Right renal pelvis (tissue), 4 donors: ENCODE data around the gene C1QTNF1. TPM values are rescaled to one million over a fixed set of nuclear protein-coding genes. Genes with fewer than 3 reads are reported as not detected.

Source experiments
- DNase-seq, 4 donors: peaks; one replicate each; pipeline ENCODE4 v3.0.0-alpha.2; 2013; ENCODE audit warnings: low read depth in 4 of 4, low spot score in 3 of 4, missing footprints in 1 of 4
- polyA plus RNA-seq, 4 donors: library from polyadenylated mRNA; unstranded; fragments of 120-200 nt; gene quantifications; one replicate each; pipeline ENCODE4 v1.2.1, GENCODE V29; 2013; ENCODE audit not compliant: insufficient read length in 4 of 4

C1QTNF1 gene, protein sequence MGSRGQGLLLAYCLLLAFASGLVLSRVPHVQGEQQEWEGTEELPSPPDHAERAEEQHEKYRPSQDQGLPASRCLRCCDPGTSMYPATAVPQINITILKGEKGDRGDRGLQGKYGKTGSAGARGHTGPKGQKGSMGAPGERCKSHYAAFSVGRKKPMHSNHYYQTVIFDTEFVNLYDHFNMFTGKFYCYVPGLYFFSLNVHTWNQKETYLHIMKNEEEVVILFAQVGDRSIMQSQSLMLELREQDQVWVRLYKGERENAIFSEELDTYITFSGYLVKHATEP
- 1 to 10 TPM; 2.0 to 3.2 (median 2.7) TPM for polyA plus RNA-seq

- no peak for DNase-seq
Observed at GRCh38 chr17:79023886-79024771, at the start of gene C1QTNF1. TSS of gene C1QTNF1 (plus strand) at chr17:79024169. CDS start at chr17:79043969, 19,800 bp downstream.

DNA sequence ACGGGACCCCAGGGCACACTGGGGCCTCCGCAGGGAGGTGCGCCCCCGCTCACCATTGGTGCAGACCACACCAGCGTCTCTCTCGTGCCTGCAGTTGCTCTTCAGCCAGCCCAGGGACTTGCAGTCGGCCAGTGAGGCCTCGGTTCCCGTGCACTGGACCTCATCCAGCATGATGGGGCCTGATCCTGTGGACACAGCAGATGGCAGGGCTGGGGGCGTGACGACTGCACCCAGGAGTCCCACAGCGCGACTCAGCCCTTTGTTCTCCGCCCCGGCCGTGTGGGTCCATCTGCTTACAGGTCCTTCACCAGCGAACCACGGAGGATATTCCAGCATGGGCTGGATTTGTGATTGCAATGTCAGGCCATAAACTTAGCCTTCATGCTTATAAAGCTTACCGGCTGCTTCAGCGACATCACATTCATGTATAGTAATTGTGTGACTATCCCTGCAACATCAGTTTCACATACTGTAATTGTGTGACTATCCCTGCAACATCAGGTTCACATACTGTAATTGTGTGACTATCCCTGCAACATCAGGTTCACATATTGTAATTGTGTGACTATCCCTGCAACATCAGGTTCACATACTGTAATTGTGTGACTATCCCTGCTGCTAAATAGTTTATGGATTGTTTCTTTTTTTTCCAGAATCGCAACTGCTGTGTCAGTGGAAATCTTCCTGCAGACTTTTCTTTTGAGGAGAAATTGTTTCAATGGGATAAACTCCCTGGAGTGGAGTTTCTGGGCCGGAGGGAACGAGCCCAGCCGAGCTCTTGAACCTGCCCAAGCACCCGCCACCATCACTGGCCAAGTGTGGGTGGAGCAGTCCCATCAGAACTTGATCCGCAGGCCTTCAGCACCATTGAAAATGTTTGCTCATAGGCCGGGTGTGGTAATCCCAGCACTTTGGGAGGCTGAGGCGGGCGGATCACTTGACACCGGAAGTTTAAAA lies 49.1 kb upstream of the C1QTNF1 start:
- no peak for DNase-seq

DNA sequence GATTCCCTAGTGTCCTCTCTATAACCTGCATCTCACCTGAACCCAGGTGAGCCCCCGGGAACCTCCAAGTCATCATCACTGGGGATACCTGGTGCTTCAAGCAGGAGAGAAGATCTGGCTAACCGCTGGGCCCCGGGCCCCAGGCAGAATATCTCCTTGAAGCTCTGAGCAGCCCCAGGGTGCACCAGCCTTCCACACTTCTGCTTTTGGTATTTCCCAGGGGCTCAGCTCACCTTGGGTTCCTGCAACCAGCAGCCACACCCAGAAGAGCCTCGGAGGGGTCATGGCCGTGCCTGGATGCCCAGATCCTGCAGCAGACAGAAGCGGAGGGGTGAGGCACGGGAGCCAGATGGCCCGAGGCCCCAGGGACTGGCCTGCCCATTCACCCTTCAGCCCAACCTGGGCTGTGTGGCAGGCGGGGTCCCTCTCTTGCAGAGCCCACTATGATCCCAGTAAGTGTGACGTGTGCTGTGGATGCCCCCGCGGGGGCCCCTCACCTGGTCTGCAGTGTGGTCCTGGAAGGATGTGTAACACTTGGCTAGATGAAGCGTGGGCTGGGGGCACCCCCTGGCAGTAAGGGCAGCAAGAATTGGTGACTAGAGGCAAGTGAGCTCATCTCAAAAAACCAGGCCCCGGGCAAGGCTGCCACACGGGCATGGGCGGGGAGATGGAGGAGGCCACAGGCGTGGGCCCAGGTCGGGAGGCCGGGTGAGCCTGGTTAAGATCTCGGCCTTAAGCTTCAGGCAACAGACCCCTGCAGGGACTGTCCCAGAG lies 46.9 kb upstream of the C1QTNF1 start:
- DNase-seq, result no peak

GRCh38 chr17:78977681-78977943 lies 46.4 kb upstream of the C1QTNF1 start:
- no peak for DNase-seq

GRCh38 chr17:78977997-78978973 lies 45.7 kb upstream of the C1QTNF1 start:
- DNase-seq, result no peak

DNA sequence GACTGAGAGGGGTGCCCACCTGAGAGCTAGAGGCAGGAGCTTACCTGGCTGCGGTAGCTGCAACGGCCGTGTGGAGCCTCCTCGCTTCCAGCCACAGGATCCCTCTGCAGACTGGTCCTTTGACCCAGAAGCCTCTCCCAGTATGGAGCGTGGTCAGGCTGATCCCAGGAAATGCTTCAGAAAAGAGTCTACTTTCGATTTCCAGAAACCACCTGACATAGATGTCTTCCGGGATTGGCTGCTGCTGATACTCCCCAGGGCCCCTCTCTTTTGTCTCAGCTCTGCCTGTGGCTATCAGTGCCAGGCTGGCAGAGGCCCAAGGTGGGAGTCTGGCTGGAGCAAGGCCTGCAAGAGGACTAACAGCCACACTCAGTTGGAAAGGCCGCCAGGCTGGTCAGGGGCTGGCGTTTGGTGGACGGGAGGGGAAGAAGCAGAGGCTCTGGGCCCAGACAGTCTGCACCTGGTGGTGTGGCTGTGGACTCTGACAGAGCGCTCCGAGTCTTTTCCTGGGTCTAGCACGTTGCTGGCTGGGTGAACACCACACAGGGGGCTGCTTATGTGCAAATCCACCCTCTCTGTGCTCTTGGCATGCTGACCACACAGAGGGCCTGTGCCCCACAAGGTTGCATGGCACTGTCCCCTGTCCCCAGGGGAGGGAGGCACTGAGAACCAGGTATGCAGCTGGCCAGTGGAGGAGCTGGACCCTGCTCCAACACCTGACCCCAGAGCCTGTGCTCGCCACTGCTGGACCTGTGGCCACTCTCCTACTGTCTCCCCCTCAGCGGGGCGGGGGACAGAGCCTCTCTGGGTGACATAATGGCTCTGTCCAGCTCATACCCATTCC lies 44.0 kb upstream of the C1QTNF1 start, which contains the start of gene LGALS3BP:
LGALS3BP (minus strand) TSS at position 144 of the 844 bp plus-strand sequence. CDS start 2,732 bp downstream, outside the sequence.
- DNase-seq, result no peak

- DNase-seq, result no peak
Observed at GRCh38 chr17:78980624-78980972, 43.4 kb upstream of the C1QTNF1 start.

- DNase-seq, result no peak
Observed at GRCh38 chr17:78981010-78981888, 42.7 kb upstream of the C1QTNF1 start.

DNA sequence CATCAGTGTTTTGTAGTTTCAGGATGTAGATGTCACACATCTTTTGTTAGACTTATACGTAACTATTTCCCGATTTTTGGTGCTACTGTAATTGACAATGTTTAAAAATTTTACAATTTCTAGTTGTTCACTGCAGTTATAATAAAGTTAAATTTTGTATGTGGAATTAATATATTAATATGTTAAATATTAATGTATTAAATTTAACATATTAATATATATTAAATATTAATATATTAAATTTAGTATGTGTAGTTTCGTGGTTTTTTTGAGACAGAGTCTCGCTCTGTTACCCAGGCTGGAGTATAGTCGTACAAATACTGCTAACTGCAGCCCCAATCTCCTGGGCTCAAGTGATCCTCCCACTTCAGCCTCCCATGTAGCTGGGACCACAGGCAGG lies 38.6 kb upstream of the C1QTNF1 start:
- DNase-seq, result no peak

GRCh38 chr17:78986048-78986648 lies 37.8 kb upstream of the C1QTNF1 start:
- DNase-seq, result no peak

DNA sequence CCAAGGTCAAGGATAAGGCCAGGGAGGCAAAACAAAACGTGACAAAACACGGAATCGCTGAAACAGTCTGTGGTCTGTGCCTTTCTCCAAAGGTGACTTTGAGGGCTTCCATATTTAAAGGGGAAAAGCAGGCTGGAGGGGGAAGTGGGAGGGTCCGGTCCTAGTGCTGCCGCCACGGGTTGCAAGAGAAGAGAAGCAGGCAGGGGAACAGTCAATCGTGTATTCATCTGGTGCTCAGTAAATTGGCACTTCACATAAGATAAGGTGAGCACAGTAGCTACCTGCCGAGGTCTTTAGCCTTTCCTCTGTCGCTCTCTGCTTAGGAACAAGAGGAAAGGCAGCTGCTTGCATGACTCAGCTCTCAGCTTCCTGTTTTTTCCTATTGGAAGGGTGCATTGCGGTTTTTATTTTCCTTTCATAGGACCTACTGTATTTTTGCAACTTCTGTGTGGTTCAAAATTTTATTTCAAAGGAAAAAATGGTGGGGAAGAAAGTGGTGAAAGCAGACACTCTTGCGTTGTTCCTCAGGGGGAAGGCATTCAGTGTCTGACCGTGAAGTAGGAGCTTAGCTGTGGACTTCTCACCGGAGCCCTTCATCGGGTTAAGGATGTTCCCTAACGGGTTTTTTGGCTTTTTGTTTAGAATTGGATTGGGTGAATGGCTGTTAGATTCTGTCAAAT lies 37.2 kb upstream of the C1QTNF1 start:
- DNase-seq, result no peak

GRCh38 chr17:78988152-78988551 lies 35.8 kb upstream of the C1QTNF1 start:
- DNase-seq, result no peak

DNA sequence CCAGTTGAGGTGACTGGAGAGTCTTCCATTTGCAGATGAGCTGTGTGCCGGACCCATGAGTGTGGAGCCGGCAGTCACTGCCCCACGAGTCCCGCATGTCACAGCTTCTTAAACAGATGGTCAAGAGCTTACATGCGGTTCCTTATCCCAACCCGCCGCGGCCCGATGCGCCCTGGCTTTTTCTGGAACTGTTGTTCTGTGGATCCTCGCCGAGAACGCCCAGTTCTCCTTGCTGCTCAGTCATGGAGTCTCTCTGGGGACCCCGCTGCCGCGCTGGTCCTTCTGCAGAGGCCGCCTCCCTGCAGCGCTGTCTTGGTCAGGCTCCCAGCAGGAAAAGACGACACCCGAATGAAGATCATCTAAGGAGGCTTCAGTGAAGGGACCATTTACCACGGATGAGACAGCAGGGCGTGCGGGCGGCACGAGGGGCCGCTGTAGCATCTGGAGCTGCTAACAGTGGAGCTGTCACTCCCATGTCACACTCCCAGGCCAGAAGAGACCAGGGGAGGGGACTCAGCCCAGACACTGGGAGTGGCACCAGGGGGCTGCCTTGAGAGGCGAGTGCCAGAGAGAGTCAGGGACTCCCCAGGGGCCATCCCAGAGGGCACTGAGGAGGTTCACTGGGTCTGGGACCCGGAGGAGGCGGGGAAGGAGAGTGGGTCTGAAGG lies 33.5 kb upstream of the C1QTNF1 start:
- DNase-seq, result no peak

- DNase-seq, result no peak
Observed at GRCh38 chr17:78991017-78991738, 32.8 kb upstream of the C1QTNF1 start.
